Middle frontal gyrus (tissue), 1 donor: Measurements from ENCODE around the gene ZNF512B.
"Not testable (repeated sequence)": the region's sequence is repeated elsewhere in the genome, so short reads cannot be mapped to it uniquely, and the experiment has no call there.

Source experiments
- DNase-seq: peaks from one replicate; pipeline ENCODE4 v3.0.0-alpha.2; 2015; ENCODE audit warnings: low spot score; ENCODE audit errors: extremely low spot score

ZNF512B gene

DNA sequence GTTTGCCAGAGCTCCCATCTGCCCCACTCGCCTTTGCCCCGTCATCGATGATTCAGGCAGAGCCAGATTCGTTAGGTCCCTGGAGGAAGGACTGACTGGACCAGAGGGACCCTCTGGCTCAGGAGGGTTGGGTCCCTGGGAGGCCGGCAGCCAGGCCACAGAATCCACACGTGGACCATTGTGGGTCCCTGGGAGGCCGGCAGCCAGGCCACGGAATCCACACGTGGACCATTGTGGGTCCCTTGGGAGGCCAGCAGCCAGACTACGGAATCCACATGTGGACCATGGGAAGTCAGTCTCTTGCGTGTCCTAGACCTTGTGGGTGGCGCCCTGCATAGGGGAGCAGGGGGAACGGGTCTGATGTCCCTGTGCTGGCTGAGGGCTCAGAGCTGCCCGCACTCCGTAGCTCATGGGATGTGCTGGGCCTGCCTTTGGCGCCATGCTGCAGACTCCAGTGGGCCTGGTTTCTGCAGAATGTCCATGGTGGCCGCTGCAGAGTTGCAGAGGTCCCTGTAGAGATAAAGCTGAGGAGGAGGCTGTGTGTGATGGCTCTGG, 37.0 kb downstream of the ZNF512B start:
- no peak for DNase-seq

DNA sequence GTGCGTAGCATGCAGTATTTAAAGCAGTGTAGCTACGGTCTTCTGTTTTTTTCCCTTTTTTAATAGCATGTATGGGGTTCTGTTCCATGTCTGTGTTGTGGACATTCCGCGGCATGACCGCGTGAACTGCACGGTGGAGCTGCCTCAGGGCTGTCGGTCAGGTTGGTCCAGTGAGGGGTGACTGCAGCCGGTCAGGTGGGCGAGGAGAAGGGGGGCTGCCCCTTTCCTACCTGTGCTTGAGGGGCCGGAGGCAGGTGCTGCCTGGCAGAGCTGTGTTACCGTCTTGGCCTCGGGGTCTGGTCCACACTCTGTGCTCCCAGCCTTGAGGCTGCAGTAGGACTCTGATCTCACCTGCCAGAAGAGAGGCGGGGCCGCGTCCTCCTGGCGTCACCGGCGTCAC, 38.0 kb downstream of the ZNF512B start:
- no peak for DNase-seq

DNA sequence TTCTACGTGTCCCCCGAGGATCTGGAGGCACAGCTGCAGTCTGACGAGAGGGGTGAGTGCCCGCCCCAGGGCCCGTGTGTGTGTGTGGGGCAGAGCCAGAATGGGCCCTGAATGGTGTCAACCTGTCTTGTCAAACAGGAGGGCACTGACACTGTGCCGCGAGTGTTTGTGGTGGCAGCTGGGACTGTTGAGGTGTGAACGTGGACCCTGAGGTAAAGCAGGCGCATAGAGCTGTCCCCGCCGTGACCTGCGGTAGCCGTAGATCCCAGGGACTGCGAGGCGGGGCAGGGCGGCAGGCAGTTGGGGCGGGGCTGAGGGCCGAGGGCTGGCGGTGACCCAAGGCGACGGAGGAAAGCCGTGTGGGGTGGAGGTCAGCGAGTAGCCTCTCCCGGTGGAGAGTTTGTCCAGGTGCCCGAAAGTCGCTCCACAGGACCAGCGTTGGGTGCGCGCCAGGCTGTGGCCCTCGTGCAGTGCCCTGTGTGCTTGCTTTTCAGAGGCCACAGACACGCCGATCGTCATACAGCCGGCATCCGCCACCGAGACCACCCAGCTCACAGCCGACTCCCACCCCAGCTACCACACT, 38.7 kb downstream of the ZNF512B start:
- no peak for DNase-seq

DNA sequence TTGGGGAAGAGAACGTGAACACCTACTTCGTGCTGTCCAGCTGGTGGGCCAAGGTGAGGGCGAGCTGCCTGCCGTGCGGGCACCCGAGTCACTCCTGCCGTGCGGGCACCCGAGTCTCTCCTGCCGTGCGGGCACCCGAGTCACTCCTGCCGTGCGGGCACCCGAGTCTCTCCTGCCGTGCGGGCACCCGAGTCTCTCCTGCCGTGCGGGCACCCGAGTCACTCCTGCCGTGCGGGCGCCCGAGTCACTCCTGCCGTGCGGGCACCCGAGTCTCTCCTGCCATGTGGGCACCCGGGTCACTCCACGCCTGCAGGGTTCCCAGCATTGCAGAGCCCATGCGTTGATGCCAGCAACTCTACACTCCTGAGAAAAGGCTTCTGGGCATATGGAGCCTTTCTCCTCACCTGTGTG, 40.3 kb downstream of the ZNF512B start:
- not testable (repeated sequence) for DNase-seq

DNA sequence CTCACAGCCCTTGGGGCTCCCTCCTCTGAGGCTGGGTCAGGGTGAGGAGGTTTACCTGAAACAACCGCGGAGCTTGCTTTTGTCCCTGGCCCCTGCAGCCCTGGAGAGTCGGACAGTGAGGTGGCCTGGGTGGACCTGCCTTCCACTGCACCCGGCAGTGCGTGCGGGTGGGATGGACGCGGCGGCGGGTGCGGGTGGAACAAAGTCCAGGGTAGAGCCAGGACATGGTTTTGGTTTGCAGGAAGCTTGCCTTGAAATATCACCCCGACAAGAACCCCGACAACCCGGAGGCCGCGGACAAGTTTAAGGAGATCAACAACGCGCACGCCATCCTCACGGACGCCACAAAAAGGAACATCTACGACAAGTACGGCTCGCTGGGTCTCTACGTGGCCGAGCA, 40.7 kb downstream of the ZNF512B start:
- no peak for DNase-seq

DNA sequence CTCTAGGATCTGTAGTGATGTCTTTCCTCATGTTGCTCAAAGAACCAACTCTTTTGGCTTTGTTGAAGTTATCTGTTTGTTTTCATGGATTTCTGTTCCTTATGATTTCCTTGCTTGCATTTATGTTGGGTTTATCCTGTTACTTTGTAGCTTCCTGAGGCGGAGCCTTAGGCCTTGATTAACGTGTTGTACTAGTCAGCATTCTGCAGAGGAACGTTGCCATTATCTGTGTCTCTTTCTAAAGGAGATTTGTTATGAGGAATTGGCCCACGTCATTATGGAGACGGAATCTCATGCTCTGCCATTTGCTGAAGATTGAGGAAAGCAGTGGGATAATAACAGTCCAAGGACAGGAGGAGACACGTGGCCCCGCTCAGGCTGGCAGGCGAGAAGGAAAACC, 43.4 kb downstream of the ZNF512B start:
- no peak for DNase-seq

DNA sequence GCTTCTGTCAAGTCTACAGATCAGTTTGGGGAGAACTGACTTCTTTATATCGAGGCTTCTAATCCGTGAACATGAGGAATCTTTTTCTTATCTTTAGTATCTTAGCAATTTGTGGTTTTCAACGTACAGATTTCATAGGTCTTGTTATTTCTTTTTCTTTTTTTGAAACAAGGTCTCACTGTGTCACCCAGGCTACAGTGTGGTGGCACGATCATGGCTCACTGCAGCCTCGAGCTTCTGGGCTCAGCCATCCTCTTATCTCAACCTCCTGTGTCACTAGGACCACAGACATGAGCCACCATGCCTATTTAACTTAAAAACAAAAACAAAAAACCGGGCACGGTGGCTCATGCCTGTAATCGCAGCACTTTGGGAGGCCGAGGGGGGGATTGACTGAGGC, 45.5 kb downstream of the ZNF512B start:
- no peak for DNase-seq

DNA sequence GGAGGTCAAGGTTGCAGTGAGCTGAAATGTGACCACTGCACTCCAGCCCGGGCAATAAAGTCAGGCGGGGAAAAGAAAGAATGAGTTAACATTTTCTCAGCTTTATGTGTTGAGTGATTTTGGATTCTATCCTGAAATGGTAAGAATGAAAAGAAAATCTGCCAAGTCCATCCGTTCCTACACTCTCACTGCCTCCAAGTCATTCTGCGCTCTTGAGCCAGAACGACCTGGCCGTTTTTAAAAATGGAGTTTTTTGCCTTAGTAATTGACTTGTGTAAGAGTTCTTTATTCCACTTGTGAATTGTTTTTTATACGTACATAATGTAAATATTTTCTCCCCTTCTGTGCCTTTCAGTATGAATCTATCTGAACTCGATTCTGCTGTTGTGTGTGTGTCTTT, 46.1 kb downstream of the ZNF512B start:
- no peak for DNase-seq

DNA sequence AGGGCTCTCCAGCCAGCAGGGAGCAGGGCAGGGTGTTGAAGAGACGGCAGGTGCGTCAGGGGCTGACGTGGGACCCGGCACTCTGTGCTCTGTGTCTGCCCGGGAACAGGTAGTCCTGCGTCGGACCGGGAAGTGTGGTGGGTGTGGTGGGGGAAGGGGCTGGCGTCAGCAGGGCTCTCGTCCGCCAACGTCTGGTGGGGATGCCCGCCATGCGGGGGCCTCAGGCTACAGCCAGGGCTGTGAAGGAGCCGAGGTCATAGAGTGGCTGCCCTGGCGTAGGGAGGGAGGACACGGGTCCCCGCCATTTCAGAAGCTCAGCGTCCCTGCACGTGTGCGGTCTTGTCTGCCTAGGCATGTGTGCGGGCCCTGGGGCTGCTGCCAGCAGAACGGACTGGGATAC, 49.5 kb downstream of the ZNF512B start:
- no peak for DNase-seq

DNA sequence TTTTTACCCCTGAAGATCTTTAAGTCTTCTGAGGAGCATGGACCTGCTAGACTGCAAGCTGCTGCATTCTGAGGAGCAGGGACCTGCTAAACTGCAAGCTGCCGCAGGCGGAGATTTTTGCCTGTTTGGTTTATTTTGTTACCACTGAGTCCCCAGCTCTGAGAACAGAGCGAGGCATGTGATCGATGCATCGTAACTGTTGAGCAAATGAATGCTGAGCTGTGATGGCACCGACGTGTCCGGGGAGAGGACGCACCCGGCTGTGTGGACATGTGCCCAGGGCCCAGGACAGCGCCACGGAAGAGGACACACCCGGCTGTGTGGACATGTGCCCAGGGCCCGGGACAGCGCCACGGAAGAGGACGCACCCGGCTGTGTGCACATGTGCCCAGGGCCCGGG, 50.6 kb downstream of the ZNF512B start:
- DNase-seq = no peak

DNA sequence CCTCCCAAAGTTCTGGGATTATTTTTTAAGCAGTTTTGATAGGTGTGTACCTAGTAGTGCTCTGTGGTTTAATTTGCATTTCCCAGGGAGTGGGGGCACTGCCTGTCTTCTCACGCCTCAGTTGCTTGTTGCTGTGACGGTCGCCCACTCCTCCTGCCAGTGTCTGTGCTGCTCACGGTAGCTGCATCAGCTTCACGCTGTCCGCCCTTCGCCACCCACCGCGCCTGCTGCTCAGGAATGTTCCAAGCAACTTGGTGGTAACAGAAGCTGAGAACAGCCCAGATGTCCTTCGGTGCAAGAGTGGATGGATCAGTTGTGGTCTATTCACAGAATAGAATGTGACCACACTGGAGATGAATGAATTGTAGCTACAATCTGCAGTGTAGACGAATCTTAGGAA, 51.9 kb downstream of the ZNF512B start:
- DNase-seq = peak; percentile 56

DNA sequence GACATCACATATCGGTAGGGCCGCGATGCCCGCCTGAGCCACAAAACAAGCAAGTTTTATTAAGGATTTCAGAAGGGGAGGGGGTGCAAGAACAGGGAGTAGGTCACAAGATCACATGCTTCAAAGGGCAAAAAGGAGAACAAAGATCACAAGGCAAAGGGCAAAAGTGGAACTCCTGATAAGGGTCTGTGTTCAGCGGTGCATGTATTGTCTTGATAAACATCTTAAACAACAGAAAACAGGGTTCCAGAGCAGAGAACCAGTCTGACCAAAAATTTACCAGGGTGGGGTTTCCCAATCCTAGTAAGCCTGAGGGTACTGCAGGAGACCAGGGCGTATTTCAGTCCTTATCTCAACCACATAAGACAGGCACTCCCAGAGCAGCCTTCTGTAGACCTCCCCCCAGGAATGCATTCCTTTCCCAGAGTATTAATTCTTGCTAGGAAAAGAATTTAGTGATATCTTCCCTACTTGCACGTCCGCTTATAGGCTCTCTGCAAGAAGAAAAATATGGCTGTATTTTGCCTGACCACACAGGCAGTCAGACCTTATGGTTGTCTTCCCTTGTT, 53.3 kb downstream of the ZNF512B start:
- not testable (repeated sequence) for DNase-seq

DNA sequence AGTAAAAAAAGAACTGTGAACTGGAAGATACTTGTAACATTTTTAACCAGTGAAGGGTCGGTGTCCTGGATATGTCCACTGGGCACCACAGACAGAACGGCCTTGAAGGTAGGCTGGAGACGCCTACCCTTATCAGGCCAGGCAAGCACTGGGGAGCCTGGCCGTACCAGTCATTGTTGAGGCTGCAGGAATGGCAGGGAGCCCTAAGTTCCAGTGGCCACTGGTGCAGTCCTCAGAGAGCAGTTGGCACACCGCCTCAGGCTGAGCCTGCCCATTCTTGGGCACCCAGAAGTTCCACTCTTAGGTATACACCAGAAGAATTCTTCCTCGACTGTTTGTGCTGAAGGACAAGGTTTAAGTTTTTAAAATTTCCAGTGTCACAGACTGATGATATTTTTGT, 54.3 kb downstream of the ZNF512B start:
- no peak for DNase-seq

DNA sequence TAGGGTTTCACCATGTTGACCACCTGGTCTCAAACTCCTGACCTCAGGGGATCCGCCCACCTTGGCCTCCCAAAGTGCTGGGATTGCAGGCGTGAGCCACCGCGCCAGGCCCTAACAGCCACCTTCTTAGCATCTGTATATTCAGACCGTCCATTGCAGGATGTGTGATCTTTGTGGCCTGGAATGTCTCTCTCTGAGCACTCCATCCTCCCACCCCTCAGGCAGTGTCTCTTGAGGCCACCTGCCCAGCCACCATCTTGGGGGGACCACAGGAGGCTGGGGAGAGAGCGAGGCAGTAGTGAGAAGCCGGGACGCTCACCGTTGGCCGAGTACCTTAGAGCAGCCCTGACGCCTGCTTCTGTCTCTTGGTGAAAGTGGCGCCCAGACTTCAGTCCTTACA, 56.0 kb downstream of the ZNF512B start:
- DNase-seq = no peak

DNA sequence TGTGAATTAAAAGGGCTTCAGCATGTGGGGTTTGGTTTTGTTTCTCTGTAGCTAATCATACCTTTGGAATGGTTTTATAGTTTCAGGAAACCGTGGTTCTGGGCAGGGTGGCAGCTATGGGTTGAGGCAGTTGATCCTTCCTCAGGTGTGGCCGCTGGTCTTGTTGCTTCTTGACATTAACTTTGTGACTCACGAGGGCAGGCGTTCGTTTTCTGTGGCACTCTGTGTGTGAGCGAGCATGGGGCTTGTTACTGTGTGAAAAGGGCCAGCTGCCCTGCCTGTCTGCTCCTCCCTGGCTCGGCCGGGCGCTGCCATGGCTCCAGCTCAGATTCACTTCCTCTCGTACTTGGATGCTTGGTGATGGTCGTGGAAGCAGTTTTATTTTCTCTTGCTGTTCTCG, 58.6 kb downstream of the ZNF512B start:
- no peak for DNase-seq

DNA sequence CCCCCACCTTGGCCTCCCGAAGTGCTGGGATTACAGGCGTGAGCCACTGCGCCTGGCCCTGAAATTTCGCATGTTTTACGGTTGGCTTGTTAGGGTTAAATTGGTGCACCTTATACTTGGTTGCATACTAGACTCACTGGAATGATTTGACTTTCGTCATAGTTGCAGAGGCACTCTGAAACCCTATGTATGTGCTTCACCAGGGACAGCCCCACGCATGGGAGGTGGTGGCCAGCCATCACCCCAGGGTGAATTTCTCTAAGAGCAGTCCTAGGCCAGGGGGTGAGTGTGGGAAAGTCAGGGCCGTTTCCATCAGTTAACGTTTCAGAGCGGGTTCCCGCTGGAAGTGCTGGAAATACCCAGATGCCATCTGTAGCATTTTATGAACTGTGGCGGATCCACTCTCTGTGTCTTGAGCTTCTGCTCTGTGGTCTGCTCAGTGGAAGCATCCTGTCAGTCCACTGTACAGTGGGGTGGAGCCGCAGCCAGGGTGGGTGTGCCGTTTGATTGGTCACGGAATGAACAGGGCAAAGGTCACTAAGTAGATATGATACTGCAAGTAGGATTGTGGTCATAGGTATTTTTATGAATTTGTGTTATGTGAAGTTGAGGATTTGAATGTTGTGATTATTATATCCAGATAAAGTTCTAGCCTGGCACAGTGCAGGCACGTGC, 61.6 kb downstream of the ZNF512B start:
- DNase-seq = no peak
